GM23248 (cell line): ENCODE results near the gene IL2RA.

Experiments used
- EZH2 ChIP-seq: fragments of 200-600 bp; sonication (generic); IDR thresholded peaks from 2 replicates; pipeline ENCODE4 v1.6.1; 2018; ENCODE audit warnings: antibody characterized with exemption, mild to moderate bottlenecking; ENCODE audit not compliant: insufficient read depth, poor library complexity, severe bottlenecking
- EZH2phosphoT487 ChIP-seq: fragments of 200-600 bp; sonication (generic); IDR thresholded peaks from 2 replicates; pipeline ENCODE4 v1.6.1; 2018; ENCODE audit warnings: antibody characterized with exemption, moderate library complexity, mild to moderate bottlenecking, low read depth; ENCODE audit not compliant: insufficient read depth

DNA sequence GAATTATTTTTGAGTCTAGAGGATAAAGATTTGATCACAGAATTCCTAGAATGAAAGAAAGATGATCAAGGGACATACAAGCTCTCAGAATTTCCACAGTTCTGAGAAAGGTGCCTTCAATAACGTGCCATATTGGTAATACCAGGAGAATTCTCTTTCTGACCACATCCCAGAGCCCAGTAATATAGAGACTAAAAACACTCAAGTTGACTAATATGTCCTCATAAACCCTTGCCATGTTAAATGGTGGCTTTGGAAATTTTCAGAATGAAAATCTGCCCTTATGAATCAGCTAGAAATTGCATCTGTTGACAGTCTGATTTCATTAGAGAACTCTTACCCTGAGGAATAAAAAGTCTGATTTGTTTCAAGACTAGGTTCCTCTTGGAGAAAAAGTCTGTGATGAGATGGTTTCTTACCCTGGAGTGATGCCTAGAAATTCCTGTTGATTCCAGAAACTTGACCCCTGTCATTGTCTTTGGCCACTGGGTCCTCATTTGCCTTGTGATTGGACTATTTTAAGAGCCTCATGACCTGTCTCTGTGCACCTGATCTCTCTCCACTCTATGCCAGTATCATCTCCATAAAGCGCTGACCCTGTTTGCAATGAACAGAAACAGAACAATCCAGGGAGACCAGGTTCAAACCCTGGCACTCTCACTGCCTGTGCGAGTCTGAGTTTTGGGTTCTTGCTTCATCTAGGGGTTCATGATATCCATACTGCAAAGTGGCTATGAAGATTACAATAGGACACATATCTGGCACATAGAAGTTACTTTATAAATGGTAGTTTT lies 3.3 kb downstream of the IL2RA start:
- no peak for TF ChIP-seq EZH2phosphoT487
- TF ChIP-seq EZH2: no peak
